ENCODE measurements around the gene VIM. TPM values are rescaled to one million over a fixed set of nuclear protein-coding genes. Genes with fewer than 3 reads are reported as not detected.

Gene VIM
- total RNA-seq, 1 donor = 4,579 TPM

- no peak for TF ChIP-seq CTCF (IDR thresholded peaks at IDR 0.05; ENCODE audit: insufficient read depth, low read depth, low read length)
- peak; percentile 30 for DNase-seq (ENCODE audit: low read depth)
- no peak overlapping the region for H3K4me3 ChIP-seq (ENCODE audit: low read depth, low read length)
These were observed 21.8 kb upstream of the VIM start for GRCh38 chr10:17206210-17206709.

GRCh38 chr10:17208476-17208875 is 19.6 kb upstream of the VIM start:
- H3K4me3 ChIP-seq (ENCODE audit: low read depth, low read length) = no peak overlapping the region
- DNase-seq (ENCODE audit: low read depth) = no peak
- TF ChIP-seq CTCF (IDR thresholded peaks at IDR 0.05; ENCODE audit: insufficient read depth, low read depth, low read length) = no peak

GRCh38 chr10:17209302-17209701 is 18.7 kb upstream of the VIM start:
- TF ChIP-seq CTCF (IDR thresholded peaks at IDR 0.05; ENCODE audit: insufficient read depth, low read depth, low read length) = no peak
- no peak overlapping the region for H3K4me3 ChIP-seq (ENCODE audit: low read depth, low read length)
- no peak for DNase-seq (ENCODE audit: low read depth)

- no peak overlapping the region for H3K4me3 ChIP-seq (ENCODE audit: low read depth, low read length)
- DNase-seq (ENCODE audit: low read depth) = no peak
- TF ChIP-seq CTCF (IDR thresholded peaks at IDR 0.05; ENCODE audit: insufficient read depth, low read depth, low read length) = no peak
These were observed 18.2 kb upstream of the VIM start for GRCh38 chr10:17209881-17210280.

GRCh38 chr10:17210361-17210760 is 17.7 kb upstream of the VIM start:
- no peak for DNase-seq (ENCODE audit: low read depth)
- TF ChIP-seq CTCF (IDR thresholded peaks at IDR 0.05; ENCODE audit: insufficient read depth, low read depth, low read length) = no peak
- peak overlapping the region; percentile 8 for H3K4me3 ChIP-seq (ENCODE audit: low read depth, low read length)

GRCh38 chr10:17212802-17213221 is 15.2 kb upstream of the VIM start:
- TF ChIP-seq CTCF (IDR thresholded peaks at IDR 0.05; ENCODE audit: insufficient read depth, low read depth, low read length) = no peak
- H3K4me3 ChIP-seq (ENCODE audit: low read depth, low read length) = no peak overlapping the region
- no peak for DNase-seq (ENCODE audit: low read depth)

GRCh38 chr10:17213646-17214349 is 14.2 kb upstream of the VIM start:
- H3K4me3 ChIP-seq (ENCODE audit: low read depth, low read length) = no peak overlapping the region
- no peak for DNase-seq (ENCODE audit: low read depth)
- no peak for TF ChIP-seq CTCF (IDR thresholded peaks at IDR 0.05; ENCODE audit: insufficient read depth, low read depth, low read length)
